K562 (cell line): ENCODE data around the gene MCC. TPM values are rescaled to one million over a fixed set of nuclear protein-coding genes. Genes with fewer than 3 reads are reported as not detected.

Experiments
- ATAC-seq: fragments of 200-7000 bp; cut with Tn5 transposase; 3 replicates; pipeline ENCODE4 v1.9.1; 2020; ENCODE audit warnings: moderate library complexity
- BruUV-seq: library from RNA; stranded (reverse); fragments of 400-500 nt; replicated peaks from 2 replicates; lab custom pipeline; 2021; lab: Mats Ljungman, UMichigan
- CTCF ChIA-PET: fragments of 300-600 bp; formaldehyde crosslinking; extraction: SDS; loops from one replicate; lab custom pipeline; 2021; ENCODE audit warnings: low intra/inter-chr PET ratio; lab: Yijun Ruan, JAX
- POLR2A ChIA-PET: fragments of 300-600, 350-650 bp; sonication (Branson Sonifier 250); formaldehyde crosslinking; extraction: SDS; loops from one replicate; lab custom pipeline; 2021; ENCODE audit warnings: antibody characterized with exemption, inconsistent platforms; lab: Yijun Ruan, JAX
- DNase-seq, 4 experiments: peaks; one replicate each; pipeline versions ENCODE4 v3.0.0 to v3.0.0-alpha.2; 2011 to 2018; ENCODE audit warnings: low spot score in 3 of 4, mixed read lengths in 3 of 4; ENCODE audit errors: extremely low read depth in 1 of 4
- FAIRE-seq: peaks from 2 replicates; lab custom pipeline; 2011; peaks lifted over from hg19 to GRCh38; lab: Jason Lieb, UNC
- H2AFZ ChIP-seq: 2 replicates; pipeline ENCODE4 v1.6.0; 2011; ENCODE audit warnings: low read depth, low read length, control low read depth, inconsistent platforms
- H3K27ac ChIP-seq: fragments of 200-600 bp; 3 replicates; pipeline ENCODE4 v1.8.0; 2011; ENCODE audit warnings: low read depth, mild to moderate bottlenecking, control low read depth, inconsistent platforms, low read length, moderate library complexity, mixed read lengths; ENCODE audit errors: extremely low read depth
- H3K27me3 ChIP-seq, 2 experiments: fragments of 300-600 bp in 1 of 2; 2 replicates in 1 of 2; 3 replicates in 1 of 2; pipeline versions ENCODE4 v1.6.0 to v1.8.0; 2011; ENCODE audit warnings: inconsistent platforms in 2 of 2, low read length in 2 of 2, mild to moderate bottlenecking in 1 of 2, mixed read lengths in 1 of 2, moderate library complexity in 1 of 2; ENCODE audit not compliant: control insufficient read depth in 2 of 2, insufficient read depth in 2 of 2
- H3K36me3 ChIP-seq: fragments of 300-600 bp; 3 replicates; pipeline ENCODE4 v1.8.0; 2011; ENCODE audit warnings: mild to moderate bottlenecking, low read length, inconsistent platforms; ENCODE audit not compliant: control insufficient read depth, insufficient read depth
- H3K4me1 ChIP-seq, 2 experiments: fragments of 200-600 bp in 1 of 2; replicated peaks in 1 of 2; 2 replicates in 1 of 2; 3 replicates in 1 of 2; pipeline versions ENCODE4 v1.5.1 to v1.8.0; 2011; ENCODE audit warnings: inconsistent platforms in 2 of 2, low read length in 2 of 2, mild to moderate bottlenecking in 1 of 2, mixed read lengths in 1 of 2, moderate library complexity in 1 of 2; ENCODE audit not compliant: control insufficient read depth in 2 of 2, insufficient read depth in 2 of 2
- H3K4me2 ChIP-seq: 2 replicates; pipeline ENCODE4 v1.6.1; 2011; ENCODE audit warnings: low read length, control low read depth, inconsistent platforms, mixed read lengths; ENCODE audit not compliant: insufficient read depth
- H3K4me3 ChIP-seq: fragments of 200-600 bp; sonication (generic), shearing (Covaris generic); 2 replicates; pipeline ENCODE4 v1.5.1; 2016; ENCODE audit warnings: control low read depth, inconsistent platforms
- H3K79me2 ChIP-seq: fragments of 200-600 bp; 3 replicates; pipeline ENCODE4 v1.8.0; 2011; ENCODE audit warnings: low read length, inconsistent platforms; ENCODE audit not compliant: control insufficient read depth, insufficient read depth
- H3K9ac ChIP-seq, 2 experiments: 2 replicates each; pipeline versions ENCODE4 v1.6.0 to v1.6.1; 2011; ENCODE audit warnings: low read depth in 2 of 2, low read length in 2 of 2, control low read depth in 1 of 2, inconsistent platforms in 1 of 2, mild to moderate bottlenecking in 1 of 2, mixed read lengths in 1 of 2; ENCODE audit not compliant: insufficient read depth in 1 of 2
- H3K9me1 ChIP-seq: one replicate; pipeline ENCODE4 v1.6.0; 2011; ENCODE audit warnings: inconsistent platforms, mild to moderate bottlenecking, low read length, moderate library complexity; ENCODE audit not compliant: control insufficient read depth, insufficient read depth
- H3K9me3 ChIP-seq: replicated peaks from 2 replicates; pipeline ENCODE4 v1.5.1; 2011; ENCODE audit warnings: low read depth, low read length, inconsistent platforms; ENCODE audit not compliant: control insufficient read depth, insufficient read depth
- H4K20me1 ChIP-seq: replicated peaks from 2 replicates; pipeline ENCODE4 v1.6.1; 2011; ENCODE audit warnings: low read length, inconsistent platforms, mixed read lengths; ENCODE audit not compliant: control insufficient read depth, insufficient read depth
- ELF4 ChIP-seq: fragments of 450-650 bp; formaldehyde crosslinking; IDR thresholded peaks from 2 replicates; pipeline ENCODE4 v1.4.0; 2022; ENCODE audit warnings: missing genetic modification characterization
- KAT8 ChIP-seq: fragments of 450-650 bp; IDR thresholded peaks from 2 replicates; pipeline ENCODE4 v1.6.1; 2016; ENCODE audit warnings: low read depth, mild to moderate bottlenecking
- KDM4B ChIP-seq, 2 experiments: fragments of 450-650 bp in 1 of 2; sonication (generic) in 1 of 2; IDR thresholded peaks; 2 replicates each; pipeline ENCODE4 v1.6.1; 2016 to 2017; ENCODE audit warnings: borderline replicate concordance in 2 of 2, antibody characterized with exemption in 1 of 2, low read depth in 1 of 2, mild to moderate bottlenecking in 1 of 2
- PPARD ChIP-seq: fragments of 250-450 bp; sonication (Bioruptor Pico); IDR thresholded peaks from 2 replicates; pipeline ENCODE4 v1.8.0; 2022; ENCODE audit warnings: inconsistent platforms, mild to moderate bottlenecking, moderate library complexity
- SIX5 ChIP-seq, 2 experiments: IDR thresholded peaks; 2 replicates each; pipeline ENCODE4 v1.6.1; 2011; ENCODE audit warnings: low read length in 2 of 2, borderline replicate concordance in 1 of 2, low read depth in 1 of 2, mild to moderate bottlenecking in 1 of 2, moderate library complexity in 1 of 2; ENCODE audit not compliant: insufficient read depth in 1 of 2
- SMARCC2 ChIP-seq: fragments of 450-650 bp; IDR thresholded peaks from 2 replicates; pipeline ENCODE4 v1.6.1; 2017; ENCODE audit warnings: antibody characterized with exemption, moderate library complexity, mild to moderate bottlenecking, low read depth
- ZNF263 ChIP-seq: sonication (generic); formaldehyde crosslinking; IDR thresholded peaks from 2 replicates; pipeline ENCODE4 v1.8.0; 2022; ENCODE audit warnings: mild to moderate bottlenecking, missing genetic modification reagents, borderline replicate concordance
- ZNF785 ChIP-seq: fragments of 250-450 bp; sonication (Bioruptor Pico); IDR thresholded peaks from 2 replicates; pipeline ENCODE4 v1.4.0; 2020; ENCODE audit warnings: mild to moderate bottlenecking
- WGBS: fragments of 100-300 bp; shearing (Covaris generic); methylation state at CpG from one replicate; pipeline ENCODE4 v1.1.6; 2016; ENCODE audit warnings: low coverage, mixed read lengths; ENCODE audit not compliant: insufficient coverage; ENCODE audit errors: missing lambda C conversion rate; 5-methylcytosine and 5-hydroxymethylcytosine counted together
- in situ Hi-C: fragments of 300-500 bp; cut with MboI; formaldehyde crosslinking; loops from 4 replicates; pipeline ENCODE4 v1.15.0; 2018; ENCODE audit warnings: inconsistent platforms, mixed read lengths
- intact Hi-C: fragments of 100-400 bp; cut with micrococcal nuclease; formaldehyde crosslinking; loops from 2 replicates; pipeline ENCODE4 v1.14.2; 2022
- polyA plus RNA-seq, 8 experiments: library from polyadenylated mRNA; depleted of rRNA in 4 of 8; stranded (reverse) in 5 of 8; unstranded in 3 of 8; fragments of >200 nt; fragmentation: Nextera tagmentation in 2 of 8; fragmentation: Illumina TruSeq in 1 of 8; extraction: Ambion mirVana in 2 of 8; extraction: Trizol in 1 of 8; gene quantifications; 2 replicates each; pipeline versions ENCODE4 v1.2.1 to v1.2.3, GENCODE V29; 2011 to 2014; ENCODE audit warnings: inconsistent platforms in 1 of 8, missing spikeins in 1 of 8
- total RNA-seq, 7 experiments: library from RNA; depleted of rRNA in 6 of 7; stranded (reverse); fragments of >200 nt in 6 of 7; fragmentation: Illumina TruSeq in 2 of 7; extraction: Trizol in 2 of 7; gene quantifications; 2 replicates each; pipeline versions ENCODE4 v1.2.1 to v1.2.3, GENCODE V29; 2011 to 2021; ENCODE audit warnings: low replicate concordance in 1 of 7
- TF ChIP-seq, protein P1 (sequence below), 2 experiments: fragments of 450-650 bp in 1 of 2; sonication (generic) in 1 of 2; formaldehyde crosslinking in 1 of 2; IDR thresholded peaks; 2 replicates each; pipeline versions ENCODE4 v1.7.1 to v1.9.0; 2016 to 2022; ENCODE audit warnings: inconsistent platforms in 1 of 2, mild to moderate bottlenecking in 1 of 2, missing genetic modification reagents in 1 of 2
- TF ChIP-seq, protein P2 (sequence below): fragments of 250-450 bp; sonication (Bioruptor Pico); IDR thresholded peaks from 2 replicates; pipeline ENCODE4 v1.4.0; 2020
- TF ChIP-seq, protein P3 (sequence below): sonication (generic); formaldehyde crosslinking; IDR thresholded peaks from 2 replicates; pipeline ENCODE4 v1.9.0; 2022; ENCODE audit warnings: mild to moderate bottlenecking, missing genetic modification reagents

The MCC gene
- total and polyA plus RNA-seq, 9 of the 15 experiments (the other 6 are each of a cell fraction or from before 2014, with no cell fraction given) = 0.04 to 0.24 (median 0.06) TPM; not detected in 1

DNA sequence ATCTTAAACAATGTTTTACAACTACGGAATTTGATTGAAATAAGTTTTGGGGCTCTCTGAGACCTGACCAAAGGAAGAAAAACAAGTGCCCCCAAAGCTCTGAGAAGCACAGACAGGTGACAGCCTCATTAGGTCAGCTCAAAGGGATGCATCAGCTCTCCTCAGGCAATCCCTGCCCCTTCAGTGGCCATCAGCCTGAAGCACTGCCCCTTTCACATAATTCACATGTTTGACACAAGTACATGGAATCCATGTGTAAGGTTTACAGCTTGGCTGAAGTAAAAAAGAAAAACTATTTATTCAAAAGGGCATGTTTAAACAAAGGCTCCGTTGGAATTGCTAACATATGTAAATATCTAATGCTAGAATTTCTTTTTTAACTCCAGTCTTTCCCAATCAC lies 109.7 kb downstream of the MCC start:
- DNase-seq (no peak), ATAC-seq (no peak), FAIRE-seq (no peak)
- ChIA-PET CTCF (interaction anchor here (0.8 to 1.9 kb wide), 3 partner anchors 132 to 233 kb away, joined by 3 to 10 read pairs (median 5); no protein-coding TSS in a partner anchor), POLR2A (no interaction called here)
- H3K36me3 ChIP-seq = no peaks in the 10 kb centered on the region
- H3K27ac ChIP-seq = no peak overlapping the region
- no peaks in the 10 kb centered on the region for H3K79me2 ChIP-seq
- no peak overlapping the region for H2AFZ ChIP-seq
- no peak overlapping the region for H3K4me3 ChIP-seq
- H4K20me1 ChIP-seq = no peaks in the 10 kb centered on the region
- in situ Hi-C loops (no loop called here), intact Hi-C loops (no loop called here)
- no peak overlapping the region for H3K4me2 ChIP-seq
- no TSS peak for BruUV-seq
- WGBS = 0% methylated on average over 2 of the region's 2 CpGs
- H3K9me1 ChIP-seq = no peaks in the 10 kb centered on the region
- H3K4me1 ChIP-seq = no peaks in the 10 kb centered on the region
- H3K9ac ChIP-seq = no peak overlapping the region
- no peaks in the 10 kb centered on the region for H3K27me3 ChIP-seq
- H3K9me3 ChIP-seq = no peaks in the 10 kb centered on the region
- TF ChIP-seq SIX5 (IDR thresholded peaks at IDR 0.05; ENCODE audit: borderline replicate concordance in 1 of 2, insufficient read depth in 1 of 2, low read depth in 1 of 2, low read length in 2 of 2) (no peak), ZNF785 (CRISPR knock-in tag) (no peak), ELF4 (CRISPR knock-in tag) (no peak), PPARD (CRISPR knock-in tag) (no peak), ZNF263 (CRISPR knock-in tag) (no peak), SMARCC2 (no peak), KAT8 (no peak), KDM4B (IDR thresholded peaks at IDR 0.05; ENCODE audit: borderline replicate concordance in 2 of 2, low read depth in 1 of 2) (no peak)
- TF ChIP-seq, protein P1, sequence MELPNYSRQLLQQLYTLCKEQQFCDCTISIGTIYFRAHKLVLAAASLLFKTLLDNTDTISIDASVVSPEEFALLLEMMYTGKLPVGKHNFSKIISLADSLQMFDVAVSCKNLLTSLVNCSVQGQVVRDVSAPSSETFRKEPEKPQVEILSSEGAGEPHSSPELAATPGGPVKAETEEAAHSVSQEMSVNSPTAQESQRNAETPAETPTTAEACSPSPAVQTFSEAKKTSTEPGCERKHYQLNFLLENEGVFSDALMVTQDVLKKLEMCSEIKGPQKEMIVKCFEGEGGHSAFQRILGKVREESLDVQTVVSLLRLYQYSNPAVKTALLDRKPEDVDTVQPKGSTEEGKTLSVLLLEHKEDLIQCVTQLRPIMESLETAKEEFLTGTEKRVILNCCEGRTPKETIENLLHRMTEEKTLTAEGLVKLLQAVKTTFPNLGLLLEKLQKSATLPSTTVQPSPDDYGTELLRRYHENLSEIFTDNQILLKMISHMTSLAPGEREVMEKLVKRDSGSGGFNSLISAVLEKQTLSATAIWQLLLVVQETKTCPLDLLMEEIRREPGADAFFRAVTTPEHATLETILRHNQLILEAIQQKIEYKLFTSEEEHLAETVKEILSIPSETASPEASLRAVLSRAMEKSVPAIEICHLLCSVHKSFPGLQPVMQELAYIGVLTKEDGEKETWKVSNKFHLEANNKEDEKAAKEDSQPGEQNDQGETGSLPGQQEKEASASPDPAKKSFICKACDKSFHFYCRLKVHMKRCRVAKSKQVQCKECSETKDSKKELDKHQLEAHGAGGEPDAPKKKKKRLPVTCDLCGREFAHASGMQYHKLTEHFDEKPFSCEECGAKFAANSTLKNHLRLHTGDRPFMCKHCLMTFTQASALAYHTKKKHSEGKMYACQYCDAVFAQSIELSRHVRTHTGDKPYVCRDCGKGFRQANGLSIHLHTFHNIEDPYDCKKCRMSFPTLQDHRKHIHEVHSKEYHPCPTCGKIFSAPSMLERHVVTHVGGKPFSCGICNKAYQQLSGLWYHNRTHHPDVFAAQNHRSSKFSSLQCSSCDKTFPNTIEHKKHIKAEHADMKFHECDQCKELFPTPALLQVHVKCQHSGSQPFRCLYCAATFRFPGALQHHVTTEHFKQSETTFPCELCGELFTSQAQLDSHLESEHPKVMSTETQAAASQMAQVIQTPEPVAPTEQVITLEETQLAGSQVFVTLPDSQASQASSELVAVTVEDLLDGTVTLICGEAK (IDR thresholded peaks at IDR 0.05) = no peak
- TF ChIP-seq, protein P1 (CRISPR knock-in tag; IDR thresholded peaks at IDR 0.05) = no peak
- TF ChIP-seq, protein P2, sequence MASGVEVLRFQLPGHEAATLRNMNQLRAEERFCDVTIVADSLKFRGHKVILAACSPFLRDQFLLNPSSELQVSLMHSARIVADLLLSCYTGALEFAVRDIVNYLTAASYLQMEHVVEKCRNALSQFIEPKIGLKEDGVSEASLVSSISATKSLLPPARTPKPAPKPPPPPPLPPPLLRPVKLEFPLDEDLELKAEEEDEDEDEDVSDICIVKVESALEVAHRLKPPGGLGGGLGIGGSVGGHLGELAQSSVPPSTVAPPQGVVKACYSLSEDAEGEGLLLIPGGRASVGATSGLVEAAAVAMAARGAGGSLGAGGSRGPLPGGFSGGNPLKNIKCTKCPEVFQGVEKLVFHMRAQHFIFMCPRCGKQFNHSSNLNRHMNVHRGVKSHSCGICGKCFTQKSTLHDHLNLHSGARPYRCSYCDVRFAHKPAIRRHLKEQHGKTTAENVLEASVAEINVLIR = no peak
- TF ChIP-seq, protein P3, sequence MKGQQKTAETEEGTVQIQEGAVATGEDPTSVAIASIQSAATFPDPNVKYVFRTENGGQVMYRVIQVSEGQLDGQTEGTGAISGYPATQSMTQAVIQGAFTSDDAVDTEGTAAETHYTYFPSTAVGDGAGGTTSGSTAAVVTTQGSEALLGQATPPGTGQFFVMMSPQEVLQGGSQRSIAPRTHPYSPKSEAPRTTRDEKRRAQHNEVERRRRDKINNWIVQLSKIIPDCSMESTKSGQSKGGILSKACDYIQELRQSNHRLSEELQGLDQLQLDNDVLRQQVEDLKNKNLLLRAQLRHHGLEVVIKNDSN (CRISPR knock-in tag) = no peak
